ENCODE results near the gene FRZB.

The FRZB gene

DNA sequence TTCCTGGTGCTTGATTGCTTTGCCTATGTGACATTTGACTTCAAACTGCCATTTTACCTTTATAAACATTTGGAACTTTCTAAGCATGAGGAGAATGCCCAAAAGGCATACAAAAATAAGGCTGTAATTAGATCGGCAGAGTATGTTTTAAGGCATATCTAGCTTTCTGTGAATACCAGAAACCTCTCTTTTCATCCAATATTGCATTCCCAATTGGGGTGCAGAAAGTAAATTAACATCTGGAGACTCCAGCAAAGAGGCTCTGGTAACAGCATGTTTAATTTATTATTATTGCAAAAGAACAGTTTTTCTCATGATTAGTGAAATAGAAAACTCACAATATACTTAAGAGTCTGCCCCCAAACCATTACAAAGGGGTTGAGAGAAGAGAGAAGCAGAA lies 32.1 kb downstream of the FRZB start:
- no peaks in the 10 kb centered on the region for H3K36me3 ChIP-seq (ENCODE audit: control insufficient read depth, insufficient read depth, low read length)
- H3K27me3 ChIP-seq (ENCODE audit: control insufficient read depth, insufficient read depth, low read length): no peaks in the 10 kb centered on the region
- H3K27ac ChIP-seq (ENCODE audit: low read depth, low read length): no peak overlapping the region
- no peak overlapping the region for H3K4me3 ChIP-seq (ENCODE audit: low read depth, low read length)
- H3K9ac ChIP-seq (ENCODE audit: low read depth, low read length): no peak overlapping the region
- no peaks in the 10 kb centered on the region for H3K4me1 ChIP-seq (ENCODE audit: control insufficient read depth, insufficient read depth, low read length)
- no peaks in the 10 kb centered on the region for H3K9me3 ChIP-seq (ENCODE audit: control insufficient read depth, insufficient read depth, low read length)

DNA sequence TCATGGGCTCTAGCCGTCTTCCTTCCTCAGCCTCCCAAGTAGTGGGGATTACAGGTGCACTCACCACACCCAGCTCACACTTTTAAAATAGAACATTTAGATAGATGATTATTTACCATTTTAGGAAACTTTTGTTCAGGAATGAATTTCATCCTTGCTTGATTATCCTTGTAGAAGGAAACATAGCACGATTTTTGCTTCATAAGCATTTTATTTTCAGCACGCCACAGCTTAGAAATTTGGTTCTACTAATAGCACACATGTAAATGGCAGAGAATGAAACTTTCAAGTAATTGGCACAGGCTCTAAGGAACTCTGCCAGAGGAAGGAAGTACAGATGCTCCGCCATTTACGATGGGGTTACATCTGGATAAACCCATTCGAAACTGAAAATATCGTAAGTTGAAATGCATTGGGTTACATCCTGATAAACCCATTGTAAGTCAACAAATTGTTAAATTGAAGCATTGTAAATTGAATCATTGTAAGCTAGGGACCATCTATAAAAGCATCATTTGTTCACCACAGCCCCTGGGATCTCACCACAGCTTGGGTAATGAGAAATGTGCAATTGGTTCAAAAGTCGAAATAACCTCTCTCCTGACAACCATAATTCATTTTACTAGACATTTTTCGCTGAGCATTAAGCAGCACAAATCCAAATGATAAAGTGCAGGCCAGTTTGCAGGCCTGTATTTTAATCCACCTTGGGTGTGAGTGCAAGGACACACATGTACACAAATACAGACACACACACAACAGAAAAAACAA lies 33.2 kb downstream of the FRZB start:
- Histone ChIP-seq H3K4me1 (ENCODE audit: control insufficient read depth, insufficient read depth, low read length) (no peaks in the 10 kb centered on the region), H3K9ac (ENCODE audit: low read depth, low read length) (no peak overlapping the region), H3K4me3 (ENCODE audit: low read depth, low read length) (no peak overlapping the region), H3K27ac (ENCODE audit: low read depth, low read length) (no peak overlapping the region), H3K9me3 (ENCODE audit: control insufficient read depth, insufficient read depth, low read length) (no peaks in the 10 kb centered on the region), H3K36me3 (ENCODE audit: control insufficient read depth, insufficient read depth, low read length) (no peaks in the 10 kb centered on the region), H3K27me3 (ENCODE audit: control insufficient read depth, insufficient read depth, low read length) (no peaks in the 10 kb centered on the region)

DNA sequence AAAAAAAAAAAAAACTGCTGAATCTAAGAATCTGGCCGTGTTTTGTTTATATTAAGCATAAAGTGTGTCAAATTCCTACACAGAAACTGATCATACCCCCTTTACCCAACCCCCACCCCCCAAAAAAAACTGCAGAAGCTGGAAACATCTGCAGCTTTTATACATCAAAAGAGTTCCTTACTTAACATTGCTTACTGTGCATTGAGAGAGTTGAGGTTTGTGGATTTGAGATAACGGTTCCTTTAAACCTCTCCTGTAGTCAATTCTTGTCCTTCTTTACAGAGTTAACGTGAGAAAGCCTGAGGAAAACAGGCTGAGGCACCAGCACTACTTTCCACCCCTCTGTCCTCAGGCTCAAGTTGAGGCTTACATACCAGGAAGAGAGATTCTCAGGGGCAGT lies 34.5 kb downstream of the FRZB start:
- no peak overlapping the region for H3K9ac ChIP-seq (ENCODE audit: low read depth, low read length)
- H3K4me1 ChIP-seq (ENCODE audit: control insufficient read depth, insufficient read depth, low read length): 0 out of 2 replicates have a peak, but pooled peaks cover 3% of the 10 kb centered on the region
- no peak overlapping the region for H3K27ac ChIP-seq (ENCODE audit: low read depth, low read length)
- no peaks in the 10 kb centered on the region for H3K36me3 ChIP-seq (ENCODE audit: control insufficient read depth, insufficient read depth, low read length)
- H3K27me3 ChIP-seq (ENCODE audit: control insufficient read depth, insufficient read depth, low read length): no peaks in the 10 kb centered on the region
- no peaks in the 10 kb centered on the region for H3K9me3 ChIP-seq (ENCODE audit: control insufficient read depth, insufficient read depth, low read length)
- no peak overlapping the region for H3K4me3 ChIP-seq (ENCODE audit: low read depth, low read length)

DNA sequence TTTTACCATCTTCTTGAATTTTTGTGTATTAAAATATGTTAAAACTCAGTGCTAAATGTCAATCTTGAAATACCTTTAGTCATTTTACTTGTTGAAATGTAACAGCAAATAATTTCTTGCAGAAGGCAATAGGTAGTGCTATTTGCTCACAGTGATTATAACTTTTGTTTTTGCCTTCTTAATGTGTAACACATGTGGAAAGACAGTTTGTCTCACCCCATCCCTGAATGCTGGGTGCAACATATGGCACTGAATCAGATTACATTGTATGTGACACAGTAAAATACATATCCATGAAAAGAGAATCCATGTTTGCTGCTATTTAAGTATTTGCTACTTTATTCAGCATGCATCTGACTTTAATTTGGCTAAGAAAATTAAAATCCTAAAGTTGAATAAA lies 35.3 kb downstream of the FRZB start:
- H3K4me1 ChIP-seq (ENCODE audit: control insufficient read depth, insufficient read depth, low read length): peaks cover 12% of the 10 kb centered on the region
- no peak overlapping the region for H3K4me3 ChIP-seq (ENCODE audit: low read depth, low read length)
- no peak overlapping the region for H3K9ac ChIP-seq (ENCODE audit: low read depth, low read length)
- H3K9me3 ChIP-seq (ENCODE audit: control insufficient read depth, insufficient read depth, low read length): no peaks in the 10 kb centered on the region
- no peaks in the 10 kb centered on the region for H3K27me3 ChIP-seq (ENCODE audit: control insufficient read depth, insufficient read depth, low read length)
- no peak overlapping the region for H3K27ac ChIP-seq (ENCODE audit: low read depth, low read length)
- H3K36me3 ChIP-seq (ENCODE audit: control insufficient read depth, insufficient read depth, low read length): no peaks in the 10 kb centered on the region

DNA sequence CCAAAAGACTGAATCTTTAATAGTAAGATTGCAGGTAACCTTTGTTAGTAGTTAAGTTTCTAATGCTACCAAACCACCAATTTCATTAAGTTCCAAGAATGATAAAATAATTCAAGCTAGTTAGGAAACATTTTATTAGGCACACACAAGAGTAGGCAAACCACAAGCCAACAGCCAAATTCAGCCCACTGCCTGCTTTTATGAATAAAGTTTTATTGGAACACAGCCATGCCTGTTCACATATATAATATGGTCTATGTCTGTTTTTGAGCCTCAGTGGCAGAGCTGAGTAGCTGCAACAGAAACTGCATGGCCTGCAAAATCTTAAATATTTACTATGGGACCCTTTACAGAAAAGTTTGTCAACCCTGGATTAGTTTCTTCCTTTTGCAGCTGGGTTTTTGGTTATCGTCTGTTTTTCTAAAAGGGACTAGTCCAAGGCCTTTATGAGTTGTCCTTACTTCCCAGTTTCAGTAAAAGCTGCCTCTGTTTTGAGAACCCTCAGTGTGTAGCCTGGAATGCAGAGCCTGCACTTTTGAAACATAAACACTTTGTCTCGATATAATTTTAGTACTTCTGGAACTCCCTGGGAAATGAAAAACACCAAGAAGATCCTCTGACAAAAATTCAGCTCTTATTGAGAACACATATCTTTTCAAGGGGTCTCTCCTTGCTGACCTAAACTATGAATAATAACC lies 39.1 kb downstream of the FRZB start:
- no peaks in the 10 kb centered on the region for H3K9me3 ChIP-seq (ENCODE audit: control insufficient read depth, insufficient read depth, low read length)
- no peak overlapping the region for H3K9ac ChIP-seq (ENCODE audit: low read depth, low read length)
- no peaks in the 10 kb centered on the region for H3K27me3 ChIP-seq (ENCODE audit: control insufficient read depth, insufficient read depth, low read length)
- no peak overlapping the region for H3K27ac ChIP-seq (ENCODE audit: low read depth, low read length)
- H3K4me3 ChIP-seq (ENCODE audit: low read depth, low read length): no peak overlapping the region
- H3K36me3 ChIP-seq (ENCODE audit: control insufficient read depth, insufficient read depth, low read length): no peaks in the 10 kb centered on the region
- peaks cover 19% of the 10 kb centered on the region for H3K4me1 ChIP-seq (ENCODE audit: control insufficient read depth, insufficient read depth, low read length)

DNA sequence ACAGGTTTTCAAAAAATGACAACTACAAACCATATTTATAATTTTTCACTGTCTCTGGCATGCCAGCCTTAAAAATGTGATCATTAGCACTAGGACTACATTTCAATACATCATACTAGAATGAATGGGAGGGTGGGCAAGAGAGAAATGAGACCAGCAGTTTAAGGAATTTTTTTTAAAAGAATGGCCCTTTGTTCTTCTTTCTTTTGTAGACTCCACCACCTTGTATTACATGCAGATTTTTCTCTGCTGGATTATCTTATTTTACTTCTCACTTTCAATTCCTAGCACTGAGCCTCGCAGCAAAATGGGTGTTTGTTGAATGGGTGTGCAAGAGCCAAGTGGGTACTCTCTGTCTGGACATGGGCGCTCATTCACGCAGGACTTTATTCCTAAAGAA lies 39.9 kb downstream of the FRZB start:
- Histone ChIP-seq H3K27ac (ENCODE audit: low read depth, low read length) (no peak overlapping the region), H3K4me3 (ENCODE audit: low read depth, low read length) (no peak overlapping the region), H3K9ac (ENCODE audit: low read depth, low read length) (no peak overlapping the region), H3K27me3 (ENCODE audit: control insufficient read depth, insufficient read depth, low read length) (no peaks in the 10 kb centered on the region), H3K9me3 (ENCODE audit: control insufficient read depth, insufficient read depth, low read length) (no peaks in the 10 kb centered on the region), H3K36me3 (ENCODE audit: control insufficient read depth, insufficient read depth, low read length) (no peaks in the 10 kb centered on the region), H3K4me1 (ENCODE audit: control insufficient read depth, insufficient read depth, low read length) (peaks cover 19% of the 10 kb centered on the region)

DNA sequence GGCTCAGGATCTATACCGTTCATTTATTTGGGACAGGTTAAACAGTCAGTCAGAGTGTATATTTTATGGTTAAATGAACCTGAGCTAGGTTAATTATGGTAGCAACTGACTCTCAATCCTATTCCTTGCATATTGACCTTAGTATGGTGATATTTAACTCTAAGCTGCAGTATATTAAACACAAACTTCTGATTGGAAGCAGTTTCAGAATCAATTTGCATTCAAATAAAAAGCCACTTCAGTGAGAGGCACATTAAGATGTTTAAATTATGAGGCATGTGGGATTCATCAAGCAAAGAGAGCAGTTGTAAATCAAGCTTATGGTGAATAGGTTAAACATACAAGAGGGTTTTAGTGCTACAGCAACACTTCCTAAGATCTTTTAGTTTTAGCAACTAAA lies 40.4 kb downstream of the FRZB start:
- Histone ChIP-seq H3K27ac (ENCODE audit: low read depth, low read length) (no peak overlapping the region), H3K36me3 (ENCODE audit: control insufficient read depth, insufficient read depth, low read length) (no peaks in the 10 kb centered on the region), H3K9ac (ENCODE audit: low read depth, low read length) (no peak overlapping the region), H3K4me3 (ENCODE audit: low read depth, low read length) (no peak overlapping the region), H3K4me1 (ENCODE audit: control insufficient read depth, insufficient read depth, low read length) (peaks cover 19% of the 10 kb centered on the region), H3K27me3 (ENCODE audit: control insufficient read depth, insufficient read depth, low read length) (no peaks in the 10 kb centered on the region), H3K9me3 (ENCODE audit: control insufficient read depth, insufficient read depth, low read length) (no peaks in the 10 kb centered on the region)

DNA sequence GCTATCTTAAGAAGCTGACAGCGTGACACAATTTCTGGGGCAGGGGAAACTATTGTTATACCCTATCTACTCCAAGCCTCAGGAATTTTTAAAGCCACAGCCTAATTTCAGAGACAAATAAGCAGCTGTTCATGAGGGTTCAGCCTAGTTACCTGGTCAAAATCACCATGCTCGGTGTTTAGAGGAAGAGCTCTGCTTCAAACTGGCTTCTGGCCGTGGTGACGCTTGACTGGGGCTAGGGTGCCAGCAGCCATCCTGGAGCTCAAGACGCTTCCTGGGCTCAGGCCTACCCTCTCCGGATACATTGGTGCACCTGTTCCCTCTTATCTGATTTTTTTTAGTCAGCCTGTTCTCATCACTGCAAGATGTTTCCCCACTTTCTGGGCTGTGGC lies 41.7 kb downstream of the FRZB start:
- Histone ChIP-seq H3K36me3 (ENCODE audit: control insufficient read depth, insufficient read depth, low read length) (no peaks in the 10 kb centered on the region), H3K4me1 (ENCODE audit: control insufficient read depth, insufficient read depth, low read length) (peaks cover 22% of the 10 kb centered on the region), H3K27ac (ENCODE audit: low read depth, low read length) (no peak overlapping the region), H3K9ac (ENCODE audit: low read depth, low read length) (no peak overlapping the region), H3K27me3 (ENCODE audit: control insufficient read depth, insufficient read depth, low read length) (no peaks in the 10 kb centered on the region), H3K9me3 (ENCODE audit: control insufficient read depth, insufficient read depth, low read length) (no peaks in the 10 kb centered on the region), H3K4me3 (ENCODE audit: low read depth, low read length) (no peak overlapping the region)

DNA sequence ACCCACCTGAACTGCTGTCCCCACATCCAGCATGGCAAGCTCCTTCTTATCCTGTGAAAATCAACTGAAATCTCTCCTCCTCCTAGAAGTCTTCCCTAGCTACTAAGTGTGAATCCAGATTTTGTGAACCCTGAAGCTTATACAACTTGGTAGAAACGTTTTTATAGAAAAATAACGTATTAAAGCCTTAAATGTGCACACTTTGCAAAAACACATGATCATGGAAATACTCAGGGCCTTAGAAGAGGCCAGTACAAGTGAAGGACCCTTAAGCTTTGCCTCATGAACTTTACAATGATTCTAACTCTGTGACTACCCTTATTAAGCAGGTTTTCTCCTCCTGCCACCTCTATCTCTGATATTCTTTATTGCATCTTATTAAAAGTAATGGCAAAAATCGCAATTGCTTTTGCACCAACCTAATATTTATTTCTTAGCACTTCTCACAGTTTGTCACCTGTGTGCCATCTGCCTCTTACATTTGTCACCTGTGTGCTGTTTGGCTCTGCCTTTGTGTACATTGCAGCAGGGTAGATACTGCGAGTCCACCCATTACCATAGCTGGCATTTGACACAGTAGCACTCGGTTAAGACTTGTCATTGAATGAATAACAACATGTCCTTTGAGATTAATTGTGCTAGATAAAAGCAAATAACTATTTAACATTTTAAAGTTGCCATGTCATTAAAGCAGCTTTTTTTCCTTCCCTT lies 42.2 kb downstream of the FRZB start:
- Histone ChIP-seq H3K9ac (ENCODE audit: low read depth, low read length) (no peak overlapping the region), H3K27me3 (ENCODE audit: control insufficient read depth, insufficient read depth, low read length) (no peaks in the 10 kb centered on the region), H3K9me3 (ENCODE audit: control insufficient read depth, insufficient read depth, low read length) (no peaks in the 10 kb centered on the region), H3K4me3 (ENCODE audit: low read depth, low read length) (no peak overlapping the region), H3K27ac (ENCODE audit: low read depth, low read length) (no peak overlapping the region), H3K36me3 (ENCODE audit: control insufficient read depth, insufficient read depth, low read length) (no peaks in the 10 kb centered on the region), H3K4me1 (ENCODE audit: control insufficient read depth, insufficient read depth, low read length) (peaks cover 27% of the 10 kb centered on the region)

DNA sequence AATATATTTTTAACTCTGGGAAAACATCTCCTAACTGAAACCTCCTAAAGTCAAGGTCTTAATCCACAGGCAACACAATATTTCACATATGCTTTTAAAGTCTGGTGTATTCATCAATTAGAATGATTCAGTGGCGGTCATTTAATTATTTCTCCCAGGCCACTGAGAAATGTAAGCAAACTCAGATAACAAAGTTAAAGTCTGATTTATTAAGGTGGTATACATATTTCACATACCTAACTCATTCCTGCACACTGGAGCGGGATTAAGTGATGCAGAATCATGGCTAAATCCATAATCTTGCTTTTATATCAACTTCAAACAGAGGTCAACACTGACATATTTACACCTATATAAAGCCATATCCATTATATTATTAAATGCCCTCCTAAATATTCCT lies 43.7 kb downstream of the FRZB start:
- no peak overlapping the region for H3K27ac ChIP-seq (ENCODE audit: low read depth, low read length)
- no peaks in the 10 kb centered on the region for H3K27me3 ChIP-seq (ENCODE audit: control insufficient read depth, insufficient read depth, low read length)
- H3K9ac ChIP-seq (ENCODE audit: low read depth, low read length): no peak overlapping the region
- H3K4me3 ChIP-seq (ENCODE audit: low read depth, low read length): no peak overlapping the region
- peaks cover 42% of the 10 kb centered on the region for H3K4me1 ChIP-seq (ENCODE audit: control insufficient read depth, insufficient read depth, low read length)
- H3K9me3 ChIP-seq (ENCODE audit: control insufficient read depth, insufficient read depth, low read length): no peaks in the 10 kb centered on the region
- H3K36me3 ChIP-seq (ENCODE audit: control insufficient read depth, insufficient read depth, low read length): no peaks in the 10 kb centered on the region

DNA sequence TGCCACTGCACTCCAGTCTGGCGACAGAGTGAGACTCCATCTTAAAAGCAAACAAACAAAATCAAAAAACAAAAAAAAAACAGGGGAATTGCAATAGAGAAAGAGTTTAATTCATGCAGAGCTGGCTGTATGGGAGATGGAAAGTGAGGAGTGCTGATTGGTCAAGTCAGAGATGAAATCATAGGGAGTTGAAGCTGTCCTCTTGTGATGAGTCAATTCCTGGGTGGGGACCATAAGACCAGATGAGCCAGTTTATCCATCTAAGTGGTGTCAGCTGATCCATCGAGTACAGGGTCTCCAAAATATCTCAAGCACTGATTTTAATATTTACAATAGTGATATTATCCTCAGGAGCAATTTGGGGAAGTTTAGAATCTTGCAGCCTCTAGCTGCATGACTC lies 45.3 kb downstream of the FRZB start:
- no peaks in the 10 kb centered on the region for H3K9me3 ChIP-seq (ENCODE audit: control insufficient read depth, insufficient read depth, low read length)
- H3K27me3 ChIP-seq (ENCODE audit: control insufficient read depth, insufficient read depth, low read length): no peaks in the 10 kb centered on the region
- no peak overlapping the region for H3K27ac ChIP-seq (ENCODE audit: low read depth, low read length)
- H3K4me1 ChIP-seq (ENCODE audit: control insufficient read depth, insufficient read depth, low read length): peaks cover 45% of the 10 kb centered on the region
- H3K36me3 ChIP-seq (ENCODE audit: control insufficient read depth, insufficient read depth, low read length): no peaks in the 10 kb centered on the region
- no peak overlapping the region for H3K4me3 ChIP-seq (ENCODE audit: low read depth, low read length)
- H3K9ac ChIP-seq (ENCODE audit: low read depth, low read length): no peak overlapping the region
